DOHH2 (cell line): ENCODE data around the gene ANAPC7.

Experiments used
- H3F3A ChIP-seq: fragments of 200-600 bp; sonication (generic), shearing (Covaris generic); 2 replicates; pipeline ENCODE4 v1.6.0; 2016; ENCODE audit warnings: antibody characterized with exemption, mild to moderate bottlenecking; ENCODE audit not compliant: control insufficient read depth, insufficient read depth
- H3K27ac ChIP-seq: fragments of 200-600 bp; sonication (generic); 2 replicates; pipeline ENCODE4 v1.5.1; 2014; ENCODE audit warnings: low read depth, mild to moderate bottlenecking, low read length, moderate library complexity
- H3K27me3 ChIP-seq: fragments of 200-600 bp; sonication (generic); 2 replicates; pipeline ENCODE4 v1.6.1; 2014; ENCODE audit warnings: mild to moderate bottlenecking, low read length, mixed read lengths; ENCODE audit not compliant: control insufficient read depth
- H3K36me3 ChIP-seq: fragments of 200-600 bp; sonication (generic); 2 replicates; pipeline ENCODE4 v1.6.1; 2014; ENCODE audit warnings: mild to moderate bottlenecking, low read length, moderate library complexity, mixed read lengths; ENCODE audit not compliant: control insufficient read depth
- H3K4me1 ChIP-seq: fragments of 200-600 bp; sonication (generic); 2 replicates; pipeline ENCODE4 v1.6.1; 2014; ENCODE audit warnings: mild to moderate bottlenecking, low read length, mixed read lengths; ENCODE audit not compliant: control insufficient read depth
- H3K4me2 ChIP-seq: fragments of 200-600 bp; sonication (generic); 2 replicates; pipeline ENCODE4 v1.6.0; 2014; ENCODE audit warnings: mild to moderate bottlenecking, low read length, moderate library complexity
- H3K4me3 ChIP-seq: fragments of 200-600 bp; sonication (generic); 2 replicates; pipeline ENCODE4 v1.5.1; 2014; ENCODE audit warnings: mild to moderate bottlenecking, low read length, mixed read lengths
- H3K79me2 ChIP-seq: fragments of 200-600 bp; sonication (generic); 2 replicates; pipeline ENCODE4 v1.6.1; 2014; ENCODE audit warnings: mild to moderate bottlenecking, low read length, mixed read lengths; ENCODE audit not compliant: control insufficient read depth
- H3K9me2 ChIP-seq: fragments of 200-600 bp; sonication (generic); replicated peaks from 2 replicates; pipeline ENCODE4 v1.6.1; 2014; ENCODE audit warnings: mild to moderate bottlenecking, low read length, mixed read lengths; ENCODE audit not compliant: control insufficient read depth
- H3K9me3 ChIP-seq: fragments of 200-600 bp; sonication (generic); 2 replicates; pipeline ENCODE4 v1.6.1; 2014; ENCODE audit warnings: antibody characterized with exemption, low read length, mixed read lengths; ENCODE audit not compliant: control insufficient read depth, insufficient read depth
- H4K20me1 ChIP-seq: fragments of 200-600 bp; sonication (generic); 2 replicates; pipeline ENCODE4 v1.6.0; 2014; ENCODE audit warnings: low read depth, mild to moderate bottlenecking, antibody characterized with exemption, low read length, moderate library complexity; ENCODE audit not compliant: control insufficient read depth, insufficient read depth
- CTCF ChIP-seq: fragments of 200-600 bp; sonication (generic); IDR thresholded peaks from one replicate; pipeline ENCODE4 v1.5.1; 2014; ENCODE audit warnings: antibody characterized with exemption, mild to moderate bottlenecking, low read depth, low read length; ENCODE audit not compliant: poor library complexity, severe bottlenecking
- EZH2phosphoT487 ChIP-seq: fragments of 200-600 bp; sonication (generic); IDR thresholded peaks from 2 replicates; pipeline ENCODE4 v1.6.1; 2017; ENCODE audit warnings: borderline replicate concordance, mild to moderate bottlenecking, antibody characterized with exemption, low read length, moderate library complexity, mixed read lengths

The ANAPC7 gene

GRCh38 chr12:110345176-110345661, 58.3 kb downstream of the ANAPC7 start:
- no peak overlapping the region for H3K27ac ChIP-seq
- H3K4me2 ChIP-seq, result no peak overlapping the region
- H3K27me3 ChIP-seq, result no peaks in the 10 kb centered on the region
- H3K79me2 ChIP-seq, result no peaks in the 10 kb centered on the region
- peaks cover 98% of the 10 kb centered on the region for H3K36me3 ChIP-seq
- no peak overlapping the region for H3K4me3 ChIP-seq
- H3K9me3 ChIP-seq, result no peaks in the 10 kb centered on the region
- H3K4me1 ChIP-seq, result no peaks in the 10 kb centered on the region
- peaks cover 7% of the 10 kb centered on the region; the same call in 1 of the 2 replicates for H4K20me1 ChIP-seq
- H3K9me2 ChIP-seq, result no peaks in the 10 kb centered on the region
- no peak for TF ChIP-seq CTCF
- no peak for TF ChIP-seq EZH2phosphoT487
- peaks cover 24% of the 10 kb centered on the region for H3F3A ChIP-seq

- Histone ChIP-seq H3K9me2 (no peaks in the 10 kb centered on the region), H3F3A (peaks cover 26% of the 10 kb centered on the region), H3K4me2 (no peak overlapping the region), H3K4me1 (no peaks in the 10 kb centered on the region), H3K36me3 (peaks cover 99% of the 10 kb centered on the region), H3K27me3 (no peaks in the 10 kb centered on the region), H3K79me2 (no peaks in the 10 kb centered on the region), H3K27ac (no peak overlapping the region), H3K4me3 (no peak overlapping the region), H4K20me1 (peaks cover 7% of the 10 kb centered on the region; the same call in 1 of the 2 replicates), H3K9me3 (no peaks in the 10 kb centered on the region)
- TF ChIP-seq EZH2phosphoT487, result no peak
- TF ChIP-seq CTCF, result no peak
Measured at GRCh38 chr12:110344657-110345056, 58.9 kb downstream of the ANAPC7 start.

- TF ChIP-seq EZH2phosphoT487 (no peak), CTCF (no peak)
- no peak overlapping the region for H3K4me2 ChIP-seq
- H3K36me3 ChIP-seq, result peaks cover 99% of the 10 kb centered on the region
- H4K20me1 ChIP-seq, result peaks cover 7% of the 10 kb centered on the region; the same call in 1 of the 2 replicates
- H3F3A ChIP-seq, result peaks cover 32% of the 10 kb centered on the region
- no peaks in the 10 kb centered on the region for H3K27me3 ChIP-seq
- H3K4me3 ChIP-seq, result no peak overlapping the region
- no peaks in the 10 kb centered on the region for H3K9me3 ChIP-seq
- H3K4me1 ChIP-seq, result peaks cover 3% of the 10 kb centered on the region
- H3K27ac ChIP-seq, result no peak overlapping the region
- no peaks in the 10 kb centered on the region for H3K9me2 ChIP-seq
- H3K79me2 ChIP-seq, result peaks cover 6% of the 10 kb centered on the region; the same call in 1 of the 2 replicates
Measured at GRCh38 chr12:110343736-110344555, 59.6 kb downstream of the ANAPC7 start.
